ENCODE results near the gene CCDC169.

Gene CCDC169

DNA sequence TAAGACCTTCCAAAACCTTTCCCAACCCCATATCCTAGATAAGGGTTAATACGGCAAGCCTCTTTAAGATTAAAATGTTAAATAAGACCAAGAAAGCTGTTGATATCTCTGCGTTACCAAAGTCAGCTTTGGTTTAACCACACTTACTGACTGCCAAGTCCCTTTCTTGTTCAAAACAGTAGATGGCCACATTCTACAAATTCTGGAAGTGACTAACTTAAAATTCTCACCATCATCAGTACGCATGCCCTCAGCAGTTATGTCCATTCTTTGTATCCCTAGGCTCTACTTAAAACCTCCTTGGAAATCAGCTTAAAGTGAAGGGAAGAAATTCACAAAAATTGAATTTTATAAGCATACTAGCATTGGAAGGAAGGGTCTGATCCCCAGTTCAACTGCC, 106.8 kb downstream of the CCDC169 start:
- ATAC-seq: no peak
- TF ChIP-seq ZFP30 (CRISPR knock-in tag; IDR thresholded peaks at IDR 0.05) (no peak), ZC3H10 (CRISPR knock-in tag; IDR thresholded peaks at IDR 0.05) (no peak)

DNA sequence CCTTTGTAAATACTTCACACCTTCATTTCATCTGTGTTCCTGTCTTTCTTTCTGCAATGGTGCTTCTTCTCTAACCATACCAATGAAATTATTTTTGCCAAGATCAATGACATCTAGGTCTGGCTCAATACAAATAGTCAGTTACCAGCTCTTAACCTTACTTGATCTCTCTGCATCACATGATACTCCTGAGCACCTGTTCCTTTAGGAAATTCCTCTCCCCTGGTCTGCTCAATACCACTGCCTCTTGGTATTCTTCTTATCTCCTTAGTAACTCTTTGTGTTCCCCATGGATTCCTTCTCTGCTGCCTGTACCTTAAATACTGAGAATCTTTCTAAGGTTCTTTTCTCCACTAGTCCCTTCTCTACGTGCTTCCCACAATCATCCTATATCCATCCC, 109.2 kb downstream of the CCDC169 start:
- no peak for ATAC-seq
- no peak for TF ChIP-seq ARNTL (CRISPR knock-in tag; IDR thresholded peaks at IDR 0.05; ENCODE audit: borderline replicate concordance, low read depth)
- TF ChIP-seq, protein P1, sequence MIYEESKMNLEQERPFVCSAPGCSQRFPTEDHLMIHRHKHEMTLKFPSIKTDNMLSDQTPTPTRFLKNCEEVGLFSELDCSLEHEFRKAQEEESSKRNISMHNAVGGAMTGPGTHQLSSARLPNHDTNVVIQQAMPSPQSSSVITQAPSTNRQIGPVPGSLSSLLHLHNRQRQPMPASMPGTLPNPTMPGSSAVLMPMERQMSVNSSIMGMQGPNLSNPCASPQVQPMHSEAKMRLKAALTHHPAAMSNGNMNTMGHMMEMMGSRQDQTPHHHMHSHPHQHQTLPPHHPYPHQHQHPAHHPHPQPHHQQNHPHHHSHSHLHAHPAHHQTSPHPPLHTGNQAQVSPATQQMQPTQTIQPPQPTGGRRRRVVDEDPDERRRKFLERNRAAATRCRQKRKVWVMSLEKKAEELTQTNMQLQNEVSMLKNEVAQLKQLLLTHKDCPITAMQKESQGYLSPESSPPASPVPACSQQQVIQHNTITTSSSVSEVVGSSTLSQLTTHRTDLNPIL (CRISPR knock-in tag; IDR thresholded peaks at IDR 0.05; ENCODE audit: low read depth): no peak
- TF ChIP-seq, protein P2, sequence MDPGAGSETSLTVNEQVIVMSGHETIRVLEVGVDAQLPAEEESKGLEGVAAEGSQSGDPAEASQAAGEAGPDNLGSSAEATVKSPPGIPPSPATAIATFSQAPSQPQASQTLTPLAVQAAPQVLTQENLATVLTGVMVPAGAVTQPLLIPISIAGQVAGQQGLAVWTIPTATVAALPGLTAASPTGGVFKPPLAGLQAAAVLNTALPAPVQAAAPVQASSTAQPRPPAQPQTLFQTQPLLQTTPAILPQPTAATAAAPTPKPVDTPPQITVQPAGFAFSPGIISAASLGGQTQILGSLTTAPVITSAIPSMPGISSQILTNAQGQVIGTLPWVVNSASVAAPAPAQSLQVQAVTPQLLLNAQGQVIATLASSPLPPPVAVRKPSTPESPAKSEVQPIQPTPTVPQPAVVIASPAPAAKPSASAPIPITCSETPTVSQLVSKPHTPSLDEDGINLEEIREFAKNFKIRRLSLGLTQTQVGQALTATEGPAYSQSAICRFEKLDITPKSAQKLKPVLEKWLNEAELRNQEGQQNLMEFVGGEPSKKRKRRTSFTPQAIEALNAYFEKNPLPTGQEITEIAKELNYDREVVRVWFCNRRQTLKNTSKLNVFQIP (CRISPR knock-in tag; IDR thresholded peaks at IDR 0.05; ENCODE audit: borderline replicate concordance, low read depth): no peak
- no peak for TF ChIP-seq TCF4 (CRISPR knock-in tag; IDR thresholded peaks at IDR 0.05; ENCODE audit: borderline replicate concordance)
- TF ChIP-seq TOX (CRISPR knock-in tag; IDR thresholded peaks at IDR 0.05; ENCODE audit: borderline replicate concordance): no peak
- TF ChIP-seq ZC3H10 (CRISPR knock-in tag; IDR thresholded peaks at IDR 0.05): no peak
- no peak for TF ChIP-seq ZNF8 (CRISPR knock-in tag; IDR thresholded peaks at IDR 0.05)
- TF ChIP-seq RARB (CRISPR knock-in tag; IDR thresholded peaks at IDR 0.05): no peak
- TF ChIP-seq, protein P3, sequence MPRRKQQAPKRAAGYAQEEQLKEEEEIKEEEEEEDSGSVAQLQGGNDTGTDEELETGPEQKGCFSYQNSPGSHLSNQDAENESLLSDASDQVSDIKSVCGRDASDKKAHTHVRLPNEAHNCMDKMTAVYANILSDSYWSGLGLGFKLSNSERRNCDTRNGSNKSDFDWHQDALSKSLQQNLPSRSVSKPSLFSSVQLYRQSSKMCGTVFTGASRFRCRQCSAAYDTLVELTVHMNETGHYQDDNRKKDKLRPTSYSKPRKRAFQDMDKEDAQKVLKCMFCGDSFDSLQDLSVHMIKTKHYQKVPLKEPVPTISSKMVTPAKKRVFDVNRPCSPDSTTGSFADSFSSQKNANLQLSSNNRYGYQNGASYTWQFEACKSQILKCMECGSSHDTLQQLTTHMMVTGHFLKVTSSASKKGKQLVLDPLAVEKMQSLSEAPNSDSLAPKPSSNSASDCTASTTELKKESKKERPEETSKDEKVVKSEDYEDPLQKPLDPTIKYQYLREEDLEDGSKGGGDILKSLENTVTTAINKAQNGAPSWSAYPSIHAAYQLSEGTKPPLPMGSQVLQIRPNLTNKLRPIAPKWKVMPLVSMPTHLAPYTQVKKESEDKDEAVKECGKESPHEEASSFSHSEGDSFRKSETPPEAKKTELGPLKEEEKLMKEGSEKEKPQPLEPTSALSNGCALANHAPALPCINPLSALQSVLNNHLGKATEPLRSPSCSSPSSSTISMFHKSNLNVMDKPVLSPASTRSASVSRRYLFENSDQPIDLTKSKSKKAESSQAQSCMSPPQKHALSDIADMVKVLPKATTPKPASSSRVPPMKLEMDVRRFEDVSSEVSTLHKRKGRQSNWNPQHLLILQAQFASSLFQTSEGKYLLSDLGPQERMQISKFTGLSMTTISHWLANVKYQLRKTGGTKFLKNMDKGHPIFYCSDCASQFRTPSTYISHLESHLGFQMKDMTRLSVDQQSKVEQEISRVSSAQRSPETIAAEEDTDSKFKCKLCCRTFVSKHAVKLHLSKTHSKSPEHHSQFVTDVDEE (CRISPR knock-in tag; IDR thresholded peaks at IDR 0.05): no peak
- TF ChIP-seq ZNF565 (CRISPR knock-in tag; conservative IDR thresholded peaks at IDR 0.05; ENCODE audit: low read depth): no peak
- TF ChIP-seq, protein P4, sequence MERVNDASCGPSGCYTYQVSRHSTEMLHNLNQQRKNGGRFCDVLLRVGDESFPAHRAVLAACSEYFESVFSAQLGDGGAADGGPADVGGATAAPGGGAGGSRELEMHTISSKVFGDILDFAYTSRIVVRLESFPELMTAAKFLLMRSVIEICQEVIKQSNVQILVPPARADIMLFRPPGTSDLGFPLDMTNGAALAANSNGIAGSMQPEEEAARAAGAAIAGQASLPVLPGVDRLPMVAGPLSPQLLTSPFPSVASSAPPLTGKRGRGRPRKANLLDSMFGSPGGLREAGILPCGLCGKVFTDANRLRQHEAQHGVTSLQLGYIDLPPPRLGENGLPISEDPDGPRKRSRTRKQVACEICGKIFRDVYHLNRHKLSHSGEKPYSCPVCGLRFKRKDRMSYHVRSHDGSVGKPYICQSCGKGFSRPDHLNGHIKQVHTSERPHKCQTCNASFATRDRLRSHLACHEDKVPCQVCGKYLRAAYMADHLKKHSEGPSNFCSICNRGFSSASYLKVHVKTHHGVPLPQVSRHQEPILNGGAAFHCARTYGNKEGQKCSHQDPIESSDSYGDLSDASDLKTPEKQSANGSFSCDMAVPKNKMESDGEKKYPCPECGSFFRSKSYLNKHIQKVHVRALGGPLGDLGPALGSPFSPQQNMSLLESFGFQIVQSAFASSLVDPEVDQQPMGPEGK (CRISPR knock-in tag; IDR thresholded peaks at IDR 0.05; ENCODE audit: borderline replicate concordance): no peak
- no peak for TF ChIP-seq ZFP30 (CRISPR knock-in tag; IDR thresholded peaks at IDR 0.05)

DNA sequence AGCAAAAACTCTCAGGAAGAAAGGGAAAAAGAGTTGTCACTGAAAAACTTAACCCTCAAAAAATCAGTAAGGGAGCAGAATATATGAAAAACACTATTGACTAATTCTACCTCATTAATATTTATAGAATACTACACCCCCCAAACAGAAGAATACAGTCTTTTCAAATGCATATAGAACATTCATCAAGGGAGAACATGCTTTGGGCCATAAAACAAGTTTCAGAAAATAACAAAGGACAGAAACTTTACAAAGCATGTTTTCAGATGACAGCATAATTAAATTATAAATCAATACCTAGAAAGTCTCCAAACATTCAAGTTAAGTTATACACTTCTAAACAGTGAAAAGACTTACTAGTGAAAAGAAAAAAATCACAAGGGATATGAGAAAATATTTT, 113.7 kb downstream of the CCDC169 start:
- no peak for TF ChIP-seq CSDC2 (CRISPR knock-in tag; IDR thresholded peaks at IDR 0.05)
- TF ChIP-seq, protein P3 (CRISPR knock-in tag; IDR thresholded peaks at IDR 0.05): no peak
- TF ChIP-seq ISL1 (CRISPR knock-in tag; IDR thresholded peaks at IDR 0.05): no peak
- TF ChIP-seq, protein P2 (CRISPR knock-in tag; IDR thresholded peaks at IDR 0.05; ENCODE audit: borderline replicate concordance, low read depth): no peak
- no peak for TF ChIP-seq TCF4 (CRISPR knock-in tag; IDR thresholded peaks at IDR 0.05; ENCODE audit: borderline replicate concordance)
- TF ChIP-seq TOX (CRISPR knock-in tag; IDR thresholded peaks at IDR 0.05; ENCODE audit: borderline replicate concordance): no peak
- no peak for TF ChIP-seq ZC3H10 (CRISPR knock-in tag; IDR thresholded peaks at IDR 0.05)
- no peak for TF ChIP-seq ESRRG (CRISPR knock-in tag; IDR thresholded peaks at IDR 0.05)
- no peak for TF ChIP-seq ZFP3 (CRISPR knock-in tag; IDR thresholded peaks at IDR 0.05)
- no peak for TF ChIP-seq ZNF70 (CRISPR knock-in tag; IDR thresholded peaks at IDR 0.05)
- TF ChIP-seq GLIS3 (CRISPR knock-in tag; IDR thresholded peaks at IDR 0.05): no peak
- TF ChIP-seq, protein P4 (CRISPR knock-in tag; IDR thresholded peaks at IDR 0.05; ENCODE audit: borderline replicate concordance): no peak
- TF ChIP-seq ARNTL (CRISPR knock-in tag; IDR thresholded peaks at IDR 0.05; ENCODE audit: borderline replicate concordance, low read depth): no peak
- ATAC-seq: no peak
